ENCODE results near the gene RPGRIP1. TPM values are rescaled to one million over a fixed set of nuclear protein-coding genes. Genes with fewer than 3 reads are reported as not detected.

Gene RPGRIP1
- total and polyA plus RNA-seq, 2 of the 4 experiments (the other 2 are of a cell fraction) = not detected

DNA sequence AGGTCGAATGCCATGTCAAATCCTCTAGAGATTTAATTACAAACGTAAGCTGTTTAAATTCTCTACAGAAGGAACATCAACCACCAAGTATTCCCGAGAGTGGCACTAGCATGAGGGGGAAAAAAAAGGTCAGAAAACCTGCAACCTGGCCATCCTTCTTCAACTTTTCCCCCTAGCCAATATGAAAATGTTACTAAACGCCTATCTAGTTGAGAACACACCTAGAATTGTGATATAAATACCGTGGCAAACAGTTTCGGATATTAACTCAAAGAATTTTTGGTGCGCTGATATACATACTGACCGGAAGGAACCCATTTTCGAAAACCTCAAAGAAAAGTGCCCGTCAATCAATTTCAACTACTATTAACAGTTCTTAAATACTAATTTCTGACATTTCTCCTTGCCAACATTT lies 12.4 kb upstream of the RPGRIP1 start:
- no CpG with 5 or more reads among the region's 10 CpGs for WGBS, 2 experiments (ENCODE audit: extremely low coverage in 2 of 2, insufficient read length in 1 of 2)
- in situ Hi-C loops (cut with MboI; ENCODE audit: low sequenced_read_pairs) = no loop called here
- Histone ChIP-seq H3K9ac (ENCODE audit: low read depth, low read length) (peak overlapping the region; percentile 99; the same call in 1 of the 2 replicates), H2BK15ac (ENCODE audit: low read depth, low read length) (no peak overlapping the region), H3K4me3 (ENCODE audit: insufficient read depth, low read depth, low read length) (peak overlapping the region; percentile 93), H4K91ac (ENCODE audit: insufficient read depth, low read depth, low read length) (no peak overlapping the region), H2BK120ac (ENCODE audit: low read depth, low read length) (no peak overlapping the region), H2AK9ac (replicated peaks; ENCODE audit: low read depth, low read length, poor library complexity) (no peak overlapping the region), H2AK5ac (ENCODE audit: low read depth, low read length) (no peak overlapping the region), H3K4me2 (ENCODE audit: low read depth, low read length) (peak overlapping the region; percentile 99), H3K56ac (ENCODE audit: extremely low read depth, insufficient read depth, low read length) (0 out of 2 replicates have a peak overlapping the region, but pooled peaks have one; percentile 32), H3K9me3 (ENCODE audit: control insufficient read depth, insufficient read depth, low read length) (no peaks in the 10 kb centered on the region), H3K23ac (ENCODE audit: low read depth, low read length) (peak overlapping the region; percentile 72; the same call in 1 of the 2 replicates), H2BK20ac (ENCODE audit: low read depth, low read length) (no peak overlapping the region), H2AFZ (replicated peaks; ENCODE audit: low read length, poor library complexity) (no peak overlapping the region), H3K14ac (replicated peaks; ENCODE audit: low read depth, low read length) (no peak overlapping the region), H2BK5ac (ENCODE audit: low read depth, low read length, poor library complexity, severe bottlenecking) (peak overlapping the region; percentile 4), H4K5ac (ENCODE audit: low read depth, low read length) (no peak overlapping the region), H3K36me3 (ENCODE audit: control insufficient read depth, insufficient read depth, low read length) (peaks cover 22% of the 10 kb centered on the region), H3K27me3 (ENCODE audit: control insufficient read depth, insufficient read depth, low read length) (no peaks in the 10 kb centered on the region), H3K4ac (ENCODE audit: low read depth, low read length) (no peak overlapping the region), H3K79me1 (ENCODE audit: low read depth in 1 of 2, low read length in 2 of 2) (peaks cover 5 to 16% of the 10 kb centered on the region in 2 experiments; a peak in 3 of 4 replicates), H3K18ac (ENCODE audit: low read depth, low read length) (no peak overlapping the region), H3K4me1 (ENCODE audit: control insufficient read depth, insufficient read depth, low read length) (peaks cover 11% of the 10 kb centered on the region), H4K20me1 (ENCODE audit: insufficient read depth, low read length) (peaks cover 68% of the 10 kb centered on the region), H4K8ac (ENCODE audit: low read depth in 2 of 2, low read length in 2 of 2) (no peak overlapping the region), H3K9me1 (ENCODE audit: insufficient read depth, low read length) (peaks cover 2% of the 10 kb centered on the region), H3K27ac (ENCODE audit: insufficient read depth, low read length) (no peak overlapping the region)
- ChIA-PET CTCF (no interaction called here), POLR2A (ENCODE audit: unreplicated experiment) (interaction anchor here (0.5 to 1.0 kb wide), 2 partner anchors 10 to 45 kb away, joined by 3 to 5 read pairs; no protein-coding TSS in a partner anchor)
- ATAC-seq (ENCODE audit: low read depth) = no peak
- dilution Hi-C loops (cut with HindIII; ENCODE audit: low sequenced_read_pairs, unreplicated experiment) = no loop called here
- no TSS peak for BruUV-seq (replicated peaks)
- intact Hi-C loops (cut with micrococcal nuclease) = loop anchor here (5.0 kb wide), 1 partner anchor 115 kb away; the partner anchor contains the start of gene SUPT16H
- peak; percentile 67; the same call in 1 of the 2 replicates for TF ChIP-seq CHD1 (IDR thresholded peaks at IDR 0.05; ENCODE audit: low read depth, low read length)
- TF ChIP-seq, protein P1, sequence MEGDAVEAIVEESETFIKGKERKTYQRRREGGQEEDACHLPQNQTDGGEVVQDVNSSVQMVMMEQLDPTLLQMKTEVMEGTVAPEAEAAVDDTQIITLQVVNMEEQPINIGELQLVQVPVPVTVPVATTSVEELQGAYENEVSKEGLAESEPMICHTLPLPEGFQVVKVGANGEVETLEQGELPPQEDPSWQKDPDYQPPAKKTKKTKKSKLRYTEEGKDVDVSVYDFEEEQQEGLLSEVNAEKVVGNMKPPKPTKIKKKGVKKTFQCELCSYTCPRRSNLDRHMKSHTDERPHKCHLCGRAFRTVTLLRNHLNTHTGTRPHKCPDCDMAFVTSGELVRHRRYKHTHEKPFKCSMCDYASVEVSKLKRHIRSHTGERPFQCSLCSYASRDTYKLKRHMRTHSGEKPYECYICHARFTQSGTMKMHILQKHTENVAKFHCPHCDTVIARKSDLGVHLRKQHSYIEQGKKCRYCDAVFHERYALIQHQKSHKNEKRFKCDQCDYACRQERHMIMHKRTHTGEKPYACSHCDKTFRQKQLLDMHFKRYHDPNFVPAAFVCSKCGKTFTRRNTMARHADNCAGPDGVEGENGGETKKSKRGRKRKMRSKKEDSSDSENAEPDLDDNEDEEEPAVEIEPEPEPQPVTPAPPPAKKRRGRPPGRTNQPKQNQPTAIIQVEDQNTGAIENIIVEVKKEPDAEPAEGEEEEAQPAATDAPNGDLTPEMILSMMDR (conservative IDR thresholded peaks at IDR 0.05; ENCODE audit: low read depth, low read length) = no peak
- no peak for DNase-seq

All from IMR-90 (cell line).